Endothelial cell of umbilical vein (primary cell): ENCODE results near the gene C1QTNF4. TPM values are rescaled to one million over a fixed set of nuclear protein-coding genes. Genes with fewer than 3 reads are reported as not detected.

Experiments
- BruUV-seq: library from RNA; stranded (reverse); fragments of 400-500 nt; replicated peaks from 2 replicates; lab custom pipeline; 2021; lab: Mats Ljungman, UMichigan
- CTCF ChIA-PET: fragments of 300-600, 350-600 bp; sonication (Branson Sonifier 250); formaldehyde crosslinking; loops from one replicate; lab custom pipeline; 2021; ENCODE audit warnings: antibody characterized with exemption, inconsistent platforms; lab: Charles Lee
- POLR2A ChIA-PET: fragments of 300-600, 350-600 bp; sonication (Branson Sonifier 250); formaldehyde crosslinking; loops from one replicate; lab custom pipeline; 2021; ENCODE audit warnings: antibody characterized with exemption, inconsistent platforms; lab: Charles Lee
- DNase-seq: peaks from one replicate; pipeline ENCODE4 v3.0.0-alpha.2; 2011; ENCODE audit warnings: low read depth, low spot score
- FAIRE-seq: peaks from 2 replicates; lab custom pipeline; 2011; peaks lifted over from hg19 to GRCh38; lab: Jason Lieb, UNC
- H2AFZ ChIP-seq: 2 replicates; pipeline ENCODE4 v1.6.0; 2012; ENCODE audit warnings: low read depth, low read length, control low read depth, inconsistent platforms
- H3K27ac ChIP-seq: 2 replicates; pipeline ENCODE4 v1.5.1; 2011; ENCODE audit warnings: low read depth, mild to moderate bottlenecking, control low read depth, low read length, moderate library complexity; ENCODE audit not compliant: insufficient read depth
- H3K27me3 ChIP-seq, 2 experiments: 2 replicates each; pipeline versions ENCODE4 v1.6.0 to v1.6.1; 2011; ENCODE audit warnings: low read length in 2 of 2, mixed read lengths in 1 of 2; ENCODE audit not compliant: control insufficient read depth in 2 of 2, insufficient read depth in 2 of 2
- H3K36me3 ChIP-seq, 2 experiments: 2 replicates in 1 of 2; 3 replicates in 1 of 2; pipeline ENCODE4 v1.5.1; 2011; ENCODE audit warnings: low read length in 2 of 2, mild to moderate bottlenecking in 1 of 2, moderate library complexity in 1 of 2; ENCODE audit not compliant: control insufficient read depth in 2 of 2, insufficient read depth in 2 of 2; ENCODE audit errors: extremely low read depth in 1 of 2
- H3K4me1 ChIP-seq: 3 replicates; pipeline ENCODE4 v1.5.1; 2011; ENCODE audit warnings: mild to moderate bottlenecking, low read length; ENCODE audit not compliant: control insufficient read depth, insufficient read depth; ENCODE audit errors: extremely low read depth
- H3K4me2 ChIP-seq: 2 replicates; pipeline ENCODE4 v1.6.1; 2011; ENCODE audit warnings: low read length, control low read depth, mixed read lengths; ENCODE audit not compliant: insufficient read depth
- H3K4me3 ChIP-seq, 3 experiments: fragments of 200-600 bp in 1 of 3; sonication (generic), shearing (Covaris generic) in 1 of 3; replicated peaks in 1 of 3; 2 replicates each; pipeline ENCODE4 v1.5.1; 2011 to 2016; ENCODE audit warnings: control low read depth in 3 of 3, low read length in 3 of 3, mild to moderate bottlenecking in 2 of 3, inconsistent platforms in 1 of 3, low read depth in 1 of 3, moderate library complexity in 1 of 3; ENCODE audit not compliant: insufficient read depth in 1 of 3
- H3K79me2 ChIP-seq: 2 replicates; pipeline ENCODE4 v1.6.0; 2012; ENCODE audit warnings: low read length, inconsistent platforms; ENCODE audit not compliant: control insufficient read depth, insufficient read depth
- H3K9ac ChIP-seq: replicated peaks from 2 replicates; pipeline ENCODE3; 2011; ENCODE audit warnings: low read length, control low read depth; ENCODE audit not compliant: insufficient read depth; ENCODE audit errors: extremely low read depth
- H3K9me1 ChIP-seq: replicated peaks from 3 replicates; pipeline ENCODE4 v1.6.0; 2011; ENCODE audit warnings: mild to moderate bottlenecking, low read length; ENCODE audit not compliant: control insufficient read depth, insufficient read depth; ENCODE audit errors: extremely low read depth
- H3K9me3 ChIP-seq: replicated peaks from 2 replicates; pipeline ENCODE4 v1.5.1; 2012; ENCODE audit warnings: low read length, inconsistent platforms; ENCODE audit not compliant: control insufficient read depth, insufficient read depth
- H4K20me1 ChIP-seq: replicated peaks from 2 replicates; pipeline ENCODE3; 2011; ENCODE audit warnings: mild to moderate bottlenecking, low read length; ENCODE audit not compliant: control insufficient read depth, insufficient read depth; ENCODE audit errors: extremely low read depth
- GATA2 ChIP-seq: IDR thresholded peaks from 2 replicates; pipeline ENCODE4 v1.7.0; 2011; ENCODE audit warnings: low read depth, mild to moderate bottlenecking, moderate library complexity, mixed read lengths, low read length; ENCODE audit not compliant: insufficient read length, insufficient read depth
- dilution Hi-C: fragments of 300-500 bp; cut with MboI; formaldehyde crosslinking; loops from one replicate; pipeline ENCODE4 v1.15.0; 2019; ENCODE audit warnings: low sequenced_read_pairs; ENCODE audit not compliant: extremely low pct_ligation_motif_present
- intact Hi-C: fragments of 100-400 bp; cut with micrococcal nuclease; formaldehyde crosslinking; loops from one replicate; pipeline ENCODE4 v1.10.0; 2022
- polyA plus RNA-seq, 4 experiments: library from polyadenylated mRNA; depleted of rRNA in 3 of 4; stranded (reverse) in 3 of 4; unstranded in 1 of 4; fragments of >200 nt; gene quantifications; 2 replicates each; pipeline versions ENCODE4 v1.2.1 to v1.2.3, GENCODE V29; 2011 to 2012; ENCODE audit warnings: missing spikeins in 1 of 4
- total RNA-seq: library from RNA; stranded (reverse); gene quantifications from 2 replicates; pipeline ENCODE4 v1.2.3, GENCODE V29; 2021
- TF ChIP-seq, protein P1 (sequence below), 2 donors: IDR thresholded peaks; 1 replicate in 1 of 2; 2 replicates in 1 of 2; pipeline ENCODE4 v1.5.1; 2011; ENCODE audit warnings: low read length in 2 of 2, mild to moderate bottlenecking in 2 of 2, moderate library complexity in 2 of 2, control low read depth in 1 of 2, inconsistent platforms in 1 of 2, low read depth in 1 of 2; ENCODE audit not compliant: insufficient read depth in 1 of 2; ENCODE audit errors: extremely low read depth in 1 of 2

C1QTNF4 gene
- total and polyA plus RNA-seq, 2 donors (not counting 3 experiments of a cell fraction or from before 2014, with no cell fraction given) = 1.7 to 5.4 TPM

DNA sequence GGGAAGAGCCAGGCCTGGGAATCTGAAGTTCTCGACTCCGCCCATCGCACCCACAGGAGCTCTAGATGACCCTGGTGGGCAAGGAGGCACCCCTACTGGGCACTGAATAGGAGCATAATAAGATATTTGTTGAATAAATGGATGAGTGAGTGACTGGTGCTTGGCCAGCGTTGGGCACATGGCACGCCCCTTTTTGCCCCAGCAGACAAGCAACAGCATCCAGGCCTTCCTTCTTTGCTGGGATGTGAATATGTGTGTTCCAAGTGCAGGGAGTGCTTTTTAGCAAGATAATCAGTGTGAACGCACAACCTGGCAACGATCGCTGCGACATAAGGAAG, 40.8 kb downstream of the C1QTNF4 start:
- ChIA-PET POLR2A (interaction anchor here (1.8 kb wide), 1 partner anchor 87 kb away, joined by 6 read pairs; no protein-coding TSS in a partner anchor), CTCF (interaction anchor here (0.6 to 4.2 kb wide), 15 partner anchors 10 to 179 kb away, joined by 3 to 41 read pairs (median 4); no protein-coding TSS in a partner anchor)
- no peak overlapping the region for H3K27ac ChIP-seq
- FAIRE-seq (no peak), DNase-seq (no peak)
- H3K9ac ChIP-seq = peak overlapping the region; percentile 48
- H3K4me1 ChIP-seq = peaks cover 9% of the 10 kb centered on the region
- peak overlapping the region; percentile 90 for H3K4me2 ChIP-seq
- dilution Hi-C loops (no loop called here), intact Hi-C loops (loop anchor here (1.0 to 5.0 kb wide), 5 partner anchors 15 to 146 kb away; partner anchors contain the start of genes KBTBD4, PSMC3 and SLC39A13)
- H3K4me3 ChIP-seq = peak overlapping the region in 2 of 3 experiments; percentile 68 to 75
- H3K27me3 ChIP-seq = no peaks in the 10 kb centered on the region
- no peaks in the 10 kb centered on the region for H3K9me3 ChIP-seq
- no peaks in the 10 kb centered on the region for H3K9me1 ChIP-seq
- peaks cover 44% of the 10 kb centered on the region for H3K79me2 ChIP-seq
- peaks cover 4% of the 10 kb centered on the region for H4K20me1 ChIP-seq
- peak overlapping the region; percentile 94 for H2AFZ ChIP-seq
- TF ChIP-seq, protein P1, sequence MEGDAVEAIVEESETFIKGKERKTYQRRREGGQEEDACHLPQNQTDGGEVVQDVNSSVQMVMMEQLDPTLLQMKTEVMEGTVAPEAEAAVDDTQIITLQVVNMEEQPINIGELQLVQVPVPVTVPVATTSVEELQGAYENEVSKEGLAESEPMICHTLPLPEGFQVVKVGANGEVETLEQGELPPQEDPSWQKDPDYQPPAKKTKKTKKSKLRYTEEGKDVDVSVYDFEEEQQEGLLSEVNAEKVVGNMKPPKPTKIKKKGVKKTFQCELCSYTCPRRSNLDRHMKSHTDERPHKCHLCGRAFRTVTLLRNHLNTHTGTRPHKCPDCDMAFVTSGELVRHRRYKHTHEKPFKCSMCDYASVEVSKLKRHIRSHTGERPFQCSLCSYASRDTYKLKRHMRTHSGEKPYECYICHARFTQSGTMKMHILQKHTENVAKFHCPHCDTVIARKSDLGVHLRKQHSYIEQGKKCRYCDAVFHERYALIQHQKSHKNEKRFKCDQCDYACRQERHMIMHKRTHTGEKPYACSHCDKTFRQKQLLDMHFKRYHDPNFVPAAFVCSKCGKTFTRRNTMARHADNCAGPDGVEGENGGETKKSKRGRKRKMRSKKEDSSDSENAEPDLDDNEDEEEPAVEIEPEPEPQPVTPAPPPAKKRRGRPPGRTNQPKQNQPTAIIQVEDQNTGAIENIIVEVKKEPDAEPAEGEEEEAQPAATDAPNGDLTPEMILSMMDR (IDR thresholded peaks at IDR 0.05; ENCODE audit: extremely low read depth in 1 of 2, insufficient read depth in 1 of 2, low read depth in 1 of 2, low read length in 2 of 2) = peak in 1 of 2 donors; percentile 1
- TF ChIP-seq GATA2 = no peak
- H3K36me3 ChIP-seq = no peaks in the 10 kb centered on the region
- no TSS peak for BruUV-seq
